NCI-H1694 treated with DMSO at 0.1 percent for 48 hours (cell line): ENCODE results near the gene ANKRD44.
A peak's percentile ranks its signal among the peaks of the same experiment; 100 is the strongest.
"Not testable (repeated sequence)": the region's sequence is repeated elsewhere in the genome, so short reads cannot be mapped to it uniquely, and the experiment has no call there.

ENCODE experiments used
- DNase-seq: peaks from one replicate; lab custom pipeline; 2025; lab: John Stamatoyannopoulos, UW

The ANKRD44 gene

DNA sequence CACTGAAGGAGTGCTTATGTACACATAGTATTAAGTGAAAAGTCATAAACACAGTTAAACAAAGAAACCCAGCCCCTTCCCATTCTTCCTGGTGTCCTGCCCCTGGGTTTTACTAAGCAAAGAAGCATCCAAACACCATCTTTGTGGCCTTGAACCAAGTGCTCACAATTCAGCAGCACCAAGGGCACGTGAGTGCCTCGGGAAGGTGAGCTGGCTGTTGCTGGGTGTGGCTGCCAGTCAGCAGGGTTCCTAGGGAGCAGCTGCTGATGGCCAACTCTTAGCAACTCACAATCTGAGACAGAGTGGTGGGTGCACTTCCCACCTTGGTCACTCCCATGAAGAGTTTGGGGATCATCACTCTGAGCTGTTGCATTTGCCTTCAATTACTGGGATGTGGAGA is 286.4 kb downstream of the ANKRD44 start:
- peak; percentile 33 for DNase-seq

DNA sequence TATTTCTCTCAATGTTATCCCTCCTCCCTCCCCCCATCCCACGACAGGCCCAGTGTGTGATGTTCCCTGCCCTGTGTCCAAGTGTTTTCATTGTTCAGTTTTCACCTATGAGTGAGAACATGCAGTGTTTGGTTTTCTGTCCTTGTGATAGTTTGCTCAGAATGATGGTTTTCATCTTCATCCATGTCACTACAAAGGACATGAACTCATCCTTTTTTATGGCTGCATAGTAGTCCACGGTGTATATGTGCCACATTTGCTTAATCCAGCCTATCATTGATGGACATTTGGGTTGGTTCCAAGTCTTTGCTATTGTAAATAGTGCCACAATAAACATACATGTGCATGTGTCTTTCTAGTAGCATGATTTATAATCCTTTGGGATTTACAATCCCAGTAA is 289.7 kb downstream of the ANKRD44 start:
- DNase-seq, result not testable (repeated sequence)

DNA sequence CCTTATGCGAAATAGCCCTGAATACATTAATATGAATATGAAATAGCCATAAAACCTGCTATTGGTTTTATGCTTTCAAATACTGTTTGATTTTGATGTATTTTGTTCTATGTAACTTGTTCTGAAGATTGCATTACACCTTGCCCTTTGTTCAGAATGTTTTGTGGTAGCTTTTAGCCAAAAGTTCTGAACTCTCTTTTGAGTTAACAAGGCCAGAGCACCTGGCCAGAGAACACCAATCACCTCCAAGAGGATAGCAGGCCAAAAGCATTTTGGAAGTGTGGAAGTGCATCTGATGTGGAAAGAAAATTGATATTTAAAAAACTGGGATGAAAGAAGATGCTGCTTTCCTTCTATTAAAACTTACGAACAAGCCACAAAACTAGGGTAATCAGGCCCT is 297.5 kb downstream of the ANKRD44 start:
- no peak for DNase-seq

DNA sequence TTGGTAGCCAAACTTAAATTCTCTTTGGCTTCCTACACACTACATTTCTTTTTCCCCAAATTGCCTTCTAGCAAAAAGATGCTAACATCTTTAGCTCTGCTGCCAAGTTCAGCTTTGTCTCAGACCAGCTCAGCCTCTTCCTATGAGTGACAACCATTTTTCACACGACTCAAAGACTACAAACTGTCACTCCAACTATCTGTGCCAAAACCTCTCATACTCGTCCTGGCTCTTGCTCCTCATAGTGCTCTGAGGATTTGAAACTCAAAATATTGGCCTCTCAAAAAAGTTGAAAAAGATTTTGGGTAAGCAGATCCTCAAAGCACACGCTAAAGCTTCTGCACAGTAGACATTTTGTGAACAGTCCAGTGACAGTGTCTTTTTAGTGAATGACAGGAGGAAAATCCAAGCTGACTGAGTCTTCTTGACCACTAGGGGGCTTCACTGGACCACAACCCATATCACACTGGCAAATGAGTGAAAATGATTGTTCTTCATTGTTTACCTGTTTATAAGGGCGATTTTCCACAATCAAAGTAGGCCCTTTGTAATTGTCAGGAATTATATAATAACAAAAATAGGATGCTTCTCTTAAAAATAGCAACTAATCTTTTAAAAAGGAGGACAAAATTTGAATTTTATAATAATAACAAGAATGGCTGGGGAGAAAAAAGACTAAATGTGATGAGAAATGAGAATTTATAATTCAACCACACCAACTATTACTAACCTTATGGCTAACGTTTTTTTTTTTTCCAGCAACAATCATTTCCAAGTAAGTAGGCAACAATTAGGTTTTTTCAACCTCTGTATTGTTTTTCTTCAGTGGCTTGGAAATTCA is 298.6 kb downstream of the ANKRD44 start:
- DNase-seq, result peak; percentile 94

DNA sequence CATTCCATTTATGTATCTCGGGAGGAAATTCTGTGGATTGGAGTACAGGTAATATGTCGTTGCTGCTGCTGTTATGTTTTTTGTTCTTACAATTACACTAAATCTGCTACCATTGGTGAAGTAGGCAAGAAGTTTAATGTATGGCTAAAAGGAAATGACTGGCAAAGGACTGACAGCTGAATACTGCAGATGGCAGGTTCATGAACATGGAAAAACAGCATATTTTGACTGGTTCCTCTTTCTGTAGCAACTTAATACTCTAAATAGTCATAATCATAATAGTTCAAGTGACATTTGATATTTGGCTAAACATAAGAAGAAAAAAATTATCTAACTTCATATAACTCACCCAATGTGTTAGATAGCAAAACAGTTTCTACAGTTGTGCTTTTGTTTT is 299.6 kb downstream of the ANKRD44 start:
- peak; percentile 78 for DNase-seq

DNA sequence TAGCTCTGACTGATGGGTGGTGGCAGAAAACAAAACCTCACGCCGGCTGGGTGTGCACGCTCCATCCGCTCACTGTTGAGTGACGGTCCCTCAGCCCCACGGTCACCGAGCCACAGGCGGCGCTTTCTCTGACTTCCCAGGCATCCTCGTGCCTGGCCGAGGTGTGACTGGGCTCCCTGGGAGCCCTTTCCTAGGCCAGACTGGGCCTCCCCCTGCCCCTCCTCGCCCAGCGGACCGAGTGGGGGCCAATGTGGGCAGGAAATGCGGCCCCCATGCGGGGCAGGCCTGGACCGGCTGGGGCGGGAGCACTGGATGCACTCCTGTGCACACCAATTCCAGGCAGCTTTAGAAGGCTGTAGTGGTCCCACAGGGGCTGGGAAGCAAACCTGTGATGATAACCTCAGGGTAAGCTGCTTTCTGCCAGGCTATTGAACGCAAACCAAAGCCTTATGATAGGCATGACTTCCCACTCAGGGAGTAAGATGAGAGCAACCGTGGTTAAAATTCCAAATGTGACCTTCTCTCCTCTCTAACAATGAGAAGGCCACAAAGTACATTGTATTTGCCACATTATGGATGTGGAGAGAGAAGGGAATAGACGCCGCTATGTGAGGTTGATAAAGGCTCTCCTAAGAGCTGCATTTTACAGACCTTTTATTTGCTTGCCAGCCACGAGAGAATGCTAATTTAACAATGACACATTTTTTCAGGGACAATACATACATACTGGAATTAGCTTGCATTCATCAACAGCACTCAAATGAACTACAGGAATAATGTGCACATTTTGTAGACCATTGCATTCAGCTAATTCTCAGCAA is 300.2 kb downstream of the ANKRD44 start:
- DNase-seq, result peak; percentile 62

DNA sequence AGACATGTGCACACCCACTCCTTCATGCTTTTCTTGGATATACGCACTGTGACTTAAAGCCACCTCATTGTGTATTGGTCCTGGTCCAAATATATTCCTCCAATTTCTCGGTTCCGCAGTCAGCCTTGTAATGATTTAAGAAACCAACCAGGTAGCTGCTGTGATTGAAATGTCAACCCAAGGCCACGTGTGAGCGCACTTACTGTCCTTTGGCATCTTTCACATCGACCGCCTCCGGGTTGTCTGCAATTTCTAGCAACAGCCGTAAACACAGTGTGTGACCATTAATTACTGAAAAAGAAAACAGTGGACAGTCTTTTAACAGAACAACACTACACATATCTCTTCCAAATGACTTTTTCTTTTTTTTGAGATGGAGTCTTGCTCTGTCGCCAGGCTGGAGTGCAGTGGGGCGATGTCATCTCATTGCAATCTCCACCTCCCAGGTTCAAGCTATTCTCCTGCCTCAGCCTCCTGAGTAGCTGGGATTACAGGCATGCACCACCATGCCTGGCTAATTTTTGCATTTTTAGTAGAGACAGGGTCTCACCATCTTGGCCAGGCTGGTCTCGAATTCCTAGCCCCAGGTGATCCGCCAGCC is 301.7 kb downstream of the ANKRD44 start:
- not testable (repeated sequence) for DNase-seq

DNA sequence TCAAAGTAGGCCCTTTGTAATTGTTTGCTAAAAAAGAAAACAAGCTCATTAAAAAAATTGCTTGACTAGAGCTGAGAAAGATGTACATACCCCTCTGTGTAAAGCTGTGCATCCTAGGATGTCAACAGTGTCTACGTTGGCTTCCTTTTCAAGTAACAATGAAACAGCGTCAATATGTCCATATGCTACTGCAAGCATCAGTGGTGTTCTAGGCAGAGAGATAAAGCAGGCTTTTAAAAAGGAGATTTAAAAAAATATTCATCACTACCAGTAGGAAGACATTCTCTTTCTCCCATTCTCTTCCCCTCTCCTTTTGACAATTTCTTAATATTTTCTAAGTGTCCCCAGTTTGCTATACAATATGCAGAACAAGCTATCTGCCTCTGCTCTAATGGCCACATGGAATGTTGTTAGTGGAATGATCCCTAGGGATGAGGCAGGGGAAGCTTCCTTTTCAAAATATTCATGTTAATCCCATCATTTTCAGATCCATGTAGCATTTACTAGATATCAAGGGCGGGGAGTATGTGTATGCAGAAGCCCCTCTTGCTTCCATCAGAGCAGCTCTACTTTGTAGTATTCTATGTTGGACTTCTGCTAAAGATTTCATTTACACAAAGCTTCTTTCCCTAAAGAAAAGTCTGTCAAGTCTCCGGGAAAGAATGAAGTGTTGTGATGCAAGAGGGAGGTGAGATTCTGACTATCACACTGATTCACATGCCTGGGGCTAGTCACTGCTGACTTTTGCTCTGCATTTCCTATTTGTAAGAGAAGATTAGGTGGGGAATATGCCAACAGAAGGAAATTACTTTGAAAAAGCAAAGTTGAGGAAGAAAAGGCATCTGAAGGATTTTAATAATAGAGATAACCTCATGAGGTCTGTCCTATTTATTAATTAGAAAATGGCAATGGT is 302.6 kb downstream of the ANKRD44 start:
- peak; percentile 88 for DNase-seq

DNA sequence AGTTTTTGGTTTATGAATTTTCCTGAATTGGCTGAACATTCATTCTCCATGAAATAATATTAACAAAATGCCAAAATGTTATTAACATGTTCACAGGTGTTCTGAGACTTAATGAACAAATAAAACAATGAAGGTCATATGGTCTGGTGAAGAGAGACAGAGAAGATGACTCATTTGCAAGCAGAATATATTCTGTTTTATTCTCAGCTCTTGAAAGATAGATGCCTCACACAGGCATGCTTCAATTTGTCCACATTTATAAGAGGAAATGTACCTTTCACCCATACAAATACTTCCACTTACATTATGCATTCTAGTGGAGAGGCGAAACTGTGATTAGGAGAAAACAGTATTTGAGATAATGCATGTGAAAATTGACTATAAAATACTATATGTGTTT is 308.7 kb downstream of the ANKRD44 start:
- no peak for DNase-seq

DNA sequence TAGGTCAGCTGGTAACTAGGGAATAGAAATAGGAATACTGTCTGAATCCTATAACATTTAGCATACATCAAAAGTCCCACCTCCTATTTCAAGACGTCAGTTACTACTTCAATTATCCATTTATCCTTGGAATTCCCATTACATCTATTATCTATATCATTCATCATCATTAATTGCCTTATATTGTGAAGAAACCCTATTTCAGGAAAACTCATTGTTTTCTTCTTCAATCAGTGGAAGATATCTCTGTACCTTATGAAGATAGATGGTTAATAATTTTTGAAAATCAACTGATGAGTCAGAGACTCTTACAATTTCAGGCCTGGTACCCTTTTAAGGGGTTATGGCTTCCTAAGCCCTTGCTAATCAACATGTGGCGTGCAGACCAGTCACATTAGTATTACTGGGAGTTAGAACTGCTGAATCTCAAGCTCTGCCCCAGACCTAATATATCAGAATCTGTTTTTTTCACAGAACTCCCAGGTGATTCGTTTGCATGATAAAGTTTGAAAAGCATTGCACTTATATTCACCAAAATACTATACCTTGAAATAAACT is 314.7 kb downstream of the ANKRD44 start:
- no peak for DNase-seq

DNA sequence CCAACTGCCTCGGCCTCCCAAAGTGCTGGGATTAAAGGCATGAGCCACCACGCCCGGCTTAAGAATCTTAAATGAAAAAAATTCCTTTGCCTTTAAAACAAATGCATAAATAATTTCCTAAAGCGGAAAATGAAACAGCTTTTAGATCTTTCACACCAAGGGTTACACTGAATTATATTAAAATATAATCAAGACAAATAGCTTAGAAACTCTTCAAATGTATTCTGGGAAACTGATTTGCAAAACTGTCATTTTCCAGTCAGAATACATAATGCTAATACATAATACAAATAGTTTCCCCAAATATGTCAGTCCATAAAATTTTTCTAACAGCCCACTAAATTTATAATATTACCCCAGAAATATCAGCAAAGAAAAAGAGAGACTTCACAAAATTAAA is 315.8 kb downstream of the ANKRD44 start:
- no peak for DNase-seq

DNA sequence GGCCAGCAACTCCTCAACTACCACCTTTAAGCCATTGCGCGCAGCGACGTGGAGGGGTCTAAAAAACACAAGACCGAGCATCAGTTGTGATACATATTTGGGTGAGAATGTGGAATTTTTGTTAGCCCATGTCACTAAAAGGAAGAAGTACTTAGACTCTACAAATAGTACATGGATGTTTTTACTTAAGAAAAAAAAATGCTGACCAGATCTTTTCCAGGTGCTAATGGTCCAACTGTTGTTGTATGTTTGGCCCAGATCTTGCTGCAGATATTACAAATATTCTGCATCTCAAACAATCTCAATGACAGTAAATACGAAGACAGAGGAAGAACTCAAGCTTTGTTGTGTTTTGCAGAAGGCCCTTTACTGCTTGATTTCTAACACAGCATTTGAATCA is 317.0 kb downstream of the ANKRD44 start:
- no peak for DNase-seq

DNA sequence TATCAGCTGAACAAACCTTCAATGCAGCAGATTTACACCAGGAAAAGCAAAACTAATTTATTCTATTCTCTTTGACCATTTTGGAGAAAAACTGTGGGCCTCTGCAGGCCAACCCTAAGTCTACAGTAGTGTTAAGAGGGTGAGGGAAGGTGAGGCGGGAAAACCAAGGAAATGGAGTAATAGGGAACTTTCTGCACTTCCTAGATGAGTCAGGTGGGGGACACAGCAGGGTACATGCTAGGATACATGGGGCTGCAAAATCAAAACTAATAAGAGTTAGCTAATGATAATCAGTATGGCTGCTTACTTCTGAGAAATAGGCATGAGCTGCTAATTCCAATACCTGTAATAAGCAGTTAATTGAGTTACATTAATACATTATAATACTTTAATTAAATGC is 318.1 kb downstream of the ANKRD44 start:
- DNase-seq, result no peak

DNA sequence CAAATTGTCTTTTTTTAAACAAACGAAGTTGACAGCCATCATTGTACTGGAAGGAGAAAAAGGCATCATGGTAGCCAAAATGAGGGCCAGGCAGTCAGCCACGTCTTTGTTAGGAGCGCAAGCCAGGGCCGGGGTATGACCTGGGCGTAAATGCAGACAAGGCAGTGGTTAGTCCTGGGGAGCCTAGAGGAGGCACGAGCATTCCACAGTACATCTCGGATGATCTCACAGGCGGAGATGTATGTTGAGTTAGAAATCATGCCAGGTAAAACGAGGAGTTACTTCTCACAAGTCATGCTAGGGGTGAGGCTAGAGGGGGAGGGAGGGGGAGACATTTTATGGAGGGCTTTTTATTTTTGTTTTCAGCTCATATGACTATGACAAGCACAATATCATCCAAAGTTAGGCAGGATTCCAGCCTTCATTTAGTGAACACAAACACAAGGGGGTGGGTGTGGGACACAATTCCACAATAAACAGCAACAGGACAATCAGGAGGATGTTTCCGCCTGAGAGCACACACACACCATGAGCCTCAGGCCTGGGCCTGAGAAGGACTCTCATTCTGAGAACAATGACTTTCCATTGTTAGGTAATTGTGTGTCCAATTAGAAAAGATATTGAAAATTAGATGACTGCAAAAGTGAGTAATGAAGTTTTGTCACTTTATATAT is 319.7 kb downstream of the ANKRD44 start:
- DNase-seq, result no peak

DNA sequence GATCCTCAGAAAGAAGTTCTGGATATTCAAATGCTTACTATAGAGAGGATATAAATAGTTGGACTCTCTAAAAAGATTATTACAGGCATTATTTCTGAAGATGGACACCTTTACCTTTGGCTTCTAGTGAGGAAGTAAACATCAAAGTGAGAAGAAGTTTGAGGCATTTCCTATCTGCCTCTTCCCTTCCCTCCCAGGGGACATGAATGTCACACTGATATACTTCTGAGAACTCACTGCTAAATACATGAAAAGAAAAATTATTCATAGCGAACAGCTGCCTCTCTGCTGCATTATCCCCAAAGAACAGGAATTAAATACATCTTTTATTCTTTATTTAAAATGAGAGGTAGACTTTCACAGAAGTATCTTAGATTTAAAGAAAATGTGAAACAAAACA is 320.5 kb downstream of the ANKRD44 start:
- no peak for DNase-seq

DNA sequence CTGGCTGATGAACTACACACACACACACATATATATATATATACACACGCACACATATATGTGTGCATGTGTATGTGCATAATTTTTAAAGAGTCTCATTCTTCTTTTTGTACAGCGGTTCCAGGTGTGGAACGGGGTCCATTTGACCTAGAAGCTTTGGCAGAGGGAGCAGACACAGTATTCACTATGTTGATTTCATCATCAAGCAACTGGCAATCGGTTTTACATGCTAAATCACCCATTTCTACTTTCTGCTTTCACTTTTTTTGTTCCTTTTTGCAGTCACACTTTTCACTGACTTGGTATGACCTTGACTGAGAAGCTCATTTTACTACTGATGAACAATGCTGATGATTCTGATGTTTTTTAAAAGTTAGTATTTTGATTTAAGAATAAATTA is 321.1 kb downstream of the ANKRD44 start:
- DNase-seq, result peak; percentile 71

DNA sequence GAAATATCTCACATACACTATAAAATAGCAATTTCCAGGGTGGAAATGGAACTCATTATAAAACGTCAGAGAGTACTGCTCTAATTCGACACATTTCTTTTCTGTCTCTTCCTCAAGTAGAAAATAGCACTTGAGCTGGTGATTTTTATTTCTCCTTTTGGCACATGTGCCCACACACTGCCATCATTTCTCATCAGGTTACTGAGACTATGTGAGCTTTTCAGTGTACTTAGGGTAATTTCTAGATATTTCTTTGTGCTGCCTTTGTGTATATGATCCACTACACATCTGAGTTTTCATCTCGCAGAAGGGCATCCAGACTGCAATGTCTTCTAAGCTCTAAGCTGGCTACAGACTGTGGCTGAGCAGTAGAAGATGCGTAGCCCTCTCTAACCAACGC is 321.9 kb downstream of the ANKRD44 start:
- peak; percentile 67 for DNase-seq

DNA sequence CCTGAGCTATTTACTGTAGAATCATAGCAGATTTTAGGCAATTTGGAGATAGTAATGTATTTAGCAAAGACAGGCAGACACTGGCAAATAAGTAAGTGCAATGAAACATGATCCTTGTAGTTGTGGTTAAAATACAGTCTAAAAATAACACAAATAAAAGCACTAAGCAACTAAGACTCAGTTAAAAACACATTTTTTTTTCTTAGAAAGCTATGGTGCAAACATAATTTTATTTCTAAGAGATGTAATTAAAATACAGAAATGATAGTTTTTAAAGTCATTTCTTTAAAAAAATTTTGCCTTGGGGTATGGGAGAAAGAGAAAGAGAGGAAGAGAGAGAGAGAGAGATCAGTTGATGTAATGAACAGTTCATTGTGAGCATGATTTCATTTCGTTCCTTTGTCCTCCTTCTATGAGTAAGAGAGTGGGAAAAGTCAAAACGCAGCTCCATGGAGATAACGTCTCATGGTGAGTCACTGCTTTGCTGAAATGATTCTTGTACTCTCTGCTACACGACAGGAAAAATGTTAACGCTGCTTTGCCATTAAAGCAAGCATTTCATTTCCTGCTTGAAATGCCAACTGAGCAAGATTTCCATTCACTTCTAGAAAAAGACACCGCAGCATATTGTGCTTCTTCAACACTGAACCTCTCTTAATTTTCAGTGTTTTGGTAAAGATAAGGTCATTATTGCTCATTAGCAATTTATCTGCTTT is 322.8 kb downstream of the ANKRD44 start:
- DNase-seq, result peak; percentile 93

DNA sequence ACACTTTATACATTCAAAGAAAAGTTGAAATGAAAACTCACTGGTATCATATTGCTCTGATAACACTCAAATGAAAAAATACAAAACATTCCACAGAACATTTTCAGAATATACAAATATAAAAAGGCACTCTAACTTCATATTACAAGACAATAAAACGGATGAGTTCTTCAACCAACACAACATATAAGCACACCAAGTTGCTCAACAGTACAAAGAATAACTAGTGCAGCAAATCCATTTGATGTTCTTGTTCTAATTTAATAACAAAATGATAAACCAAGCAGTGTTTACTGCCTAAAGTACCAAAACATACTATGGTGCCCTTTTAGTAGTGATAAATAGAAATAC is 323.3 kb downstream of the ANKRD44 start:
- no peak for DNase-seq

DNA sequence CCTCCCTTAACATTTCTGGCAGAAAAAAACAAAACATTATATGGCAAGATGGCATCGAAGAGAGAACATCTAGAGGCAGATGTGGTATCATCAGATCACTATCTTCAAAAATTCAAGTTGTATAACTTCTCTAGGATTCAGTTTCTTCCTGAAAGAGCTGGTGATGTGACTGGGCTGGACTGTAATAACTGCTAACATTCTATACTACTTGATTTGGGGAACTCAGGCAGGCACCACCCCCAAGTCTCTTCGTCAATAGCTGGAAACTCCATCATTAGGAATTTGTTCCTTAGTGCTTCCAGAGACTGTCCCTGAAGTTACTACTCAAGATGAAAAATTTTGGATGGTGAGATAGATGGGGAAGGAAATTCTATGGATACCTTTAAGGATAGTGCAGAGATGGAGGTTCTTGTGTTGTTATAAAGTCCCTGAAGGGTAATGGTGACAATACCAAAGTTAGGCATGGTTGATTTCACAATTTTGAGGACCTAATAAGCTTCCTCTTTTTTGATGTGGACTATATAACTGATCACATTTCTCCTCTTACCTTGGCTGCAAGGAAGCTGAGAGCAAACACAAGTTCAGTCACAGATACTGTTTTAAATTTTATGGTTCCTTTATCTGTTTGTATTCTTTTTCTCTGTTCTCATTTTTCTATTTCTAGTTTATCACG is 324.9 kb downstream of the ANKRD44 start:
- no peak for DNase-seq
